Thoracic aorta (tissue), 2 donors: ENCODE results near the gene LAMTOR3. TPM values are rescaled to one million over a fixed set of nuclear protein-coding genes. Genes with fewer than 3 reads are reported as not detected.

Experiments
- ATAC-seq: fragments of 150-250 bp; one replicate; pipeline ENCODE4 v1.8.0; 2017; ENCODE audit warnings: low read depth; ENCODE audit not compliant: insufficient number of reproducible peaks, low FRiP score
- DNase-seq: peaks from one replicate; pipeline ENCODE4 v3.0.0-alpha.2; 2020; ENCODE audit warnings: low spot score
- H3K27ac ChIP-seq, 2 donors: fragments of 200-600 bp; sonication (generic); 1 replicate in 1 of 2; 2 replicates in 1 of 2; pipeline ENCODE4 v1.5.1; 2016; ENCODE audit warnings: mild to moderate bottlenecking in 2 of 2, moderate library complexity in 2 of 2
- H3K27me3 ChIP-seq: fragments of 200-600 bp; sonication (generic); replicated peaks from 2 replicates; pipeline ENCODE4 v1.6.0; 2016; ENCODE audit warnings: mild to moderate bottlenecking; ENCODE audit not compliant: insufficient read depth
- H3K36me3 ChIP-seq: fragments of 200-600 bp; sonication (generic); one replicate; pipeline ENCODE4 v1.5.1; 2016
- H3K4me1 ChIP-seq, 2 donors: fragments of 200-600 bp; sonication (generic); 1 replicate in 1 of 2; 2 replicates in 1 of 2; pipeline versions ENCODE4 v1.5.1 to v1.6.0; 2016; ENCODE audit warnings: low read depth in 2 of 2, mild to moderate bottlenecking in 1 of 2; ENCODE audit not compliant: control insufficient read depth in 1 of 2
- H3K4me3 ChIP-seq: fragments of 200-600 bp; sonication (generic); 2 replicates; pipeline ENCODE4 v1.5.1; 2016; ENCODE audit warnings: mild to moderate bottlenecking
- H3K9me3 ChIP-seq: fragments of 200-600 bp; sonication (generic); 2 replicates; pipeline ENCODE4 v1.5.1; 2016
- CTCF ChIP-seq: fragments of 200-600 bp; sonication (generic); IDR thresholded peaks from one replicate; pipeline ENCODE4 v1.5.1; 2019; ENCODE audit warnings: antibody characterized with exemption
- total RNA-seq, 2 donors: library from RNA; depleted of rRNA; stranded (reverse); fragments of >200 nt; gene quantifications; one replicate each; pipeline versions ENCODE4 v1.1.0 to v1.2.3, GENCODE V29; 2016

Gene LAMTOR3, protein sequence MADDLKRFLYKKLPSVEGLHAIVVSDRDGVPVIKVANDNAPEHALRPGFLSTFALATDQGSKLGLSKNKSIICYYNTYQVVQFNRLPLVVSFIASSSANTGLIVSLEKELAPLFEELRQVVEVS
- total RNA-seq, result 10 to 100 TPM; 28.4 to 29.5 TPM

- H3K27me3 ChIP-seq, result no peaks in the 10 kb centered on the region
- peak within 1 kb of the TSS; percentile 73 to 83 for H3K27ac ChIP-seq
- H3K9me3 ChIP-seq, result no peaks in the 10 kb centered on the region
- peak; percentile 96 for ATAC-seq
- H3K4me3 ChIP-seq, result peak within 1 kb of the TSS; percentile 97
- TF ChIP-seq CTCF, result no peak
- no peaks in the 10 kb centered on the region for H3K36me3 ChIP-seq
- peak; percentile 51 for DNase-seq
- H3K4me1 ChIP-seq, result peaks cover 10 to 25% of the 10 kb centered on the region in 2 donors
Measured at GRCh38 chr4:99894161-99894997, at the start of gene LAMTOR3. Gene LAMTOR3, minus strand, starts transcription at chr4:99894427. Its CDS starts 464 bp downstream, at chr4:99893963.

- H3K36me3 ChIP-seq, result peaks cover 3% of the 10 kb centered on the region
- no peaks in the 10 kb centered on the region for H3K27me3 ChIP-seq
- ATAC-seq, result no peak
- no peak for DNase-seq
- H3K27ac ChIP-seq, result no peak overlapping the region
- peaks cover 5% of the 10 kb centered on the region for H3K9me3 ChIP-seq
- TF ChIP-seq CTCF, result no peak
- no peak overlapping the region for H3K4me3 ChIP-seq
- peaks cover 4 to 10% of the 10 kb centered on the region in 2 donors for H3K4me1 ChIP-seq
Measured at GRCh38 chr4:99938243-99938753, 44.1 kb upstream of the LAMTOR3 start.

DNA sequence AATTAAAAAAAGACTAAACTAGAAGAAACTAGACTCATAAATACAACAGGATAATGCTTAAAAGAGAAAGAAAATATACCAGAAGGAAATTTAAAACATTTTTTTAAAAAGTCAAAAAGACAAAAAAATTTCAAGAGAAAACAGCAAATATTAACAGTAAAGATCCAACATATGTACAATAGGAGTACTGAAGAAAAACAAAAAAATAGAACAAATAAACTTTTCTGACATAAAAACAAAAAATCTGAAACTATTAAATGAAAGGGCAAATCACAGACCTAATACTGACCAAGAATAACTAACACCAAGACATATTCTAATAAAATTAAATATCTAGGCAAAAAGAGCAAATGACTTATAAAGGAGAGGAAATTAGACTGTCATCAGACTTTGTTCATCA is 40.7 kb upstream of the LAMTOR3 start:
- no peak for DNase-seq
- Histone ChIP-seq H3K27me3 (no peaks in the 10 kb centered on the region), H3K27ac (no peak overlapping the region), H3K4me3 (no peak overlapping the region), H3K9me3 (peaks cover 5% of the 10 kb centered on the region), H3K36me3 (peaks cover 3% of the 10 kb centered on the region), H3K4me1 (no peaks in the 10 kb centered on the region)
- no peak for TF ChIP-seq CTCF
- no peak for ATAC-seq

GRCh38 chr4:99927566-99927965 is 33.3 kb upstream of the LAMTOR3 start:
- no peaks in the 10 kb centered on the region for H3K27me3 ChIP-seq
- no peaks in the 10 kb centered on the region for H3K4me1 ChIP-seq

More at GRCh38 chr4:99927566-99927965, 33.3 kb upstream of the LAMTOR3 start:
- no peaks in the 10 kb centered on the region for H3K9me3 ChIP-seq
- DNase-seq (no peak), ATAC-seq (no peak)
- no peak for TF ChIP-seq CTCF
- H3K27ac ChIP-seq, result no peak overlapping the region
- H3K36me3 ChIP-seq, result peaks cover 8% of the 10 kb centered on the region
- no peak overlapping the region for H3K4me3 ChIP-seq
